Measurements from ENCODE around the gene SLC16A6.
"Not testable (repeated sequence)": the region's sequence is repeated elsewhere in the genome, so short reads cannot be mapped to it uniquely, and the experiment has no call there.

- not testable (repeated sequence) for TF ChIP-seq CTCF, EP300, POLR2AphosphoS5 (IDR thresholded peaks at IDR 0.05)
These were observed 53.4 kb downstream of the SLC16A6 start for GRCh38 chr17:68237369-68238163.

All from suprapubic skin (tissue), 4 donors.